Panc1 (cell line): Measurements from ENCODE around the gene UGT1A1. TPM values are rescaled to one million over a fixed set of nuclear protein-coding genes. Genes with fewer than 3 reads are reported as not detected.

Experiments used
- ATAC-seq: fragments of 200-7000 bp; cut with Tn5 transposase; 2 replicates; pipeline ENCODE4 v1.9.1; 2020; ENCODE audit warnings: mild to moderate bottlenecking, moderate library complexity
- BruUV-seq: library from RNA; stranded (reverse); fragments of 400-500 nt; replicated peaks from 2 replicates; lab custom pipeline; 2021; lab: Mats Ljungman, UMichigan
- CTCF ChIA-PET: fragments of 300-600 bp; sonication (Branson Sonifier 250); formaldehyde crosslinking; loops from one replicate; lab custom pipeline; 2022; ENCODE audit warnings: antibody characterized with exemption; lab: Charles Lee
- POLR2A ChIA-PET: fragments of 300-600 bp; sonication (Branson Sonifier 250); formaldehyde crosslinking; loops from one replicate; lab custom pipeline; 2022; ENCODE audit warnings: antibody characterized with exemption; lab: Charles Lee
- DNase-seq: peaks from one replicate; pipeline ENCODE4 v3.0.0-alpha.2; 2010; ENCODE audit warnings: low read depth, low spot score
- H3K27ac ChIP-seq: 2 replicates; pipeline ENCODE4 v1.5.1; 2011; ENCODE audit warnings: mild to moderate bottlenecking, low read length, inconsistent platforms
- H3K27me3 ChIP-seq: fragments of 200-500 bp; sonication (Bioruptor generic); 2 replicates; pipeline ENCODE4 v1.6.0; 2014; ENCODE audit warnings: low read length, inconsistent platforms; ENCODE audit not compliant: control insufficient read depth, insufficient read depth
- H3K36me3 ChIP-seq: fragments of 200-500 bp; sonication (Bioruptor generic); 2 replicates; pipeline ENCODE4 v1.5.1; 2014; ENCODE audit warnings: inconsistent platforms, mild to moderate bottlenecking, low read length, moderate library complexity; ENCODE audit not compliant: control insufficient read depth, insufficient read depth
- H3K4me1 ChIP-seq: 2 replicates; pipeline ENCODE4 v1.5.1; 2011; ENCODE audit warnings: inconsistent platforms, mild to moderate bottlenecking, low read length, moderate library complexity; ENCODE audit not compliant: control insufficient read depth, insufficient read depth
- H3K4me3 ChIP-seq, 2 experiments: 2 replicates each; pipeline ENCODE4 v1.5.1; 2011 to 2012; ENCODE audit warnings: low read depth in 2 of 2, low read length in 2 of 2, mild to moderate bottlenecking in 2 of 2, inconsistent platforms in 1 of 2, moderate library complexity in 1 of 2
- H3K9me3 ChIP-seq: fragments of 200-500 bp; sonication (Bioruptor generic); 2 replicates; pipeline ENCODE4 v1.5.1; 2014; ENCODE audit warnings: low read depth, mild to moderate bottlenecking, inconsistent platforms, low read length, moderate library complexity; ENCODE audit not compliant: control insufficient read depth, insufficient read depth
- CTCF ChIP-seq: fragments of 450-650 bp; IDR thresholded peaks from 2 replicates; pipeline ENCODE4 v1.5.1; 2017; ENCODE audit warnings: mild to moderate bottlenecking
- POLR2AphosphoS5 ChIP-seq: IDR thresholded peaks from 2 replicates; pipeline ENCODE4 v1.6.1; 2012; ENCODE audit warnings: mild to moderate bottlenecking, low read depth, low read length, moderate library complexity
- SIN3A ChIP-seq: IDR thresholded peaks from 2 replicates; pipeline ENCODE4 v1.6.1; 2012; ENCODE audit warnings: low read depth, mild to moderate bottlenecking, low read length, moderate library complexity, borderline replicate concordance; ENCODE audit not compliant: insufficient read depth
- TCF7L2 ChIP-seq: IDR thresholded peaks from 2 replicates; pipeline ENCODE4 v1.6.1; 2011; ENCODE audit warnings: mild to moderate bottlenecking, low read depth, low read length, inconsistent platforms
- in situ Hi-C: cut with HindIII; loops from 2 replicates; pipeline ENCODE4 v1.10.0; 2016; ENCODE audit warnings: low sequenced_read_pairs, low pct_unique_long_range_greater_than_20kb
- intact Hi-C: fragments of 100-400 bp; cut with micrococcal nuclease; formaldehyde crosslinking; loops from one replicate; pipeline ENCODE4 v1.10.0; 2022; ENCODE audit not compliant: unreplicated experiment
- total RNA-seq: library from RNA; stranded (reverse); gene quantifications from one replicate; pipeline ENCODE4 v1.2.1, GENCODE V29; 2021; ENCODE audit not compliant: unreplicated experiment
- TF ChIP-seq, protein P1 (sequence below), 2 experiments: IDR thresholded peaks; 2 replicates each; pipeline ENCODE4 v1.6.1; 2011 to 2012; ENCODE audit warnings: low read depth in 2 of 2, control low read depth in 1 of 2, low read length in 1 of 2, mild to moderate bottlenecking in 1 of 2, moderate library complexity in 1 of 2; ENCODE audit not compliant: insufficient read depth in 1 of 2

The UGT1A1 gene
- total RNA-seq, 1 experiment from 2014 or later, result not detected

DNA sequence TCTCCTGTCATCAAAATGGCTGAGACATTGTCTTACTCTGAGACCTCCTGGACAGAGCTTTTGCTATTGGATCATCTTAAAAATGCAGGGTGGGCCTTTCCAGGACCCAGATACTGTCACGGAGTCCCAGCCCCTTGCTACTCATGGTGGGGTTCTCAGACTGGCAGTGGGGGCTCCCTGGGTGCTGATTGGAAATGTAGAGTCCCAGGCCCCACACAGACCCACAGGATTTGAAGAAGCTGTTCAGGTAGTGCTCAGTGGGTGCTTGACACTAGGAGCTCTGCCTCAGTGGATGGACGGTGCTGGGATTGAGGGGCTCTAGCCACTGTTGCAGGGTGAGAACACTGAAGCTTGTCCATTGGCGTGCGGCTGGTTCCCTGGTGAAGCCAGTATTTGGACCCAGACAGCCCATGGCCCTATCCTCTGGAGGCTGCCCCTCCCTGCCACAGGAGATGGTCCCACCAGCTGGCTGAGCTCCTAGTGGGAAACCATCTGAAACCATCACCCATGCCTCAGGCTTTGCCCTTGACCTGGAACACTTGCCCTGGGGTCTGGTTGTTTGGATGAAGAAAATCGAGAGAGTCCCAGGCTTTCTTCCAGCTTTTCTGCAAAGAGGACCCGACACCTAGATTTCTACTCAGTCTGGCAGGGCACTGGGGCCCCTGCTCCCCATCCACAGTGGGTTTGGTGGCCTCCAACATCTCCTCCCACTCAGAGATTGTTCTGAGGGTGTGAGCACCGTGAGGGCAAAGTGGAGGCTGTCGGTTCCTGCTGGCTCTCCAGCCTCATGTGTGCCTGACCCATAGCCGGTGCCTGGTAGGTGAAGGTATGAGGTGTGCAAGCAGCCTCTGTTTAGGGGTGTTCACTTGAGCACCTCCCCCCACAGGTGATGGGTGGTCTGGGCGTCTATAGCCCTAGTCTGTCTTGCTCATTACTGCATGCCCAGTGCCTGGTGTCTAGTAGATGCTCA, 48.2 kb downstream of the UGT1A1 start:
- no TSS peak for BruUV-seq
- POLR2A ChIA-PET, result no interaction called here
- TF ChIP-seq TCF7L2 (no peak), CTCF (no peak), SIN3A (no peak)
- TF ChIP-seq, protein P1, sequence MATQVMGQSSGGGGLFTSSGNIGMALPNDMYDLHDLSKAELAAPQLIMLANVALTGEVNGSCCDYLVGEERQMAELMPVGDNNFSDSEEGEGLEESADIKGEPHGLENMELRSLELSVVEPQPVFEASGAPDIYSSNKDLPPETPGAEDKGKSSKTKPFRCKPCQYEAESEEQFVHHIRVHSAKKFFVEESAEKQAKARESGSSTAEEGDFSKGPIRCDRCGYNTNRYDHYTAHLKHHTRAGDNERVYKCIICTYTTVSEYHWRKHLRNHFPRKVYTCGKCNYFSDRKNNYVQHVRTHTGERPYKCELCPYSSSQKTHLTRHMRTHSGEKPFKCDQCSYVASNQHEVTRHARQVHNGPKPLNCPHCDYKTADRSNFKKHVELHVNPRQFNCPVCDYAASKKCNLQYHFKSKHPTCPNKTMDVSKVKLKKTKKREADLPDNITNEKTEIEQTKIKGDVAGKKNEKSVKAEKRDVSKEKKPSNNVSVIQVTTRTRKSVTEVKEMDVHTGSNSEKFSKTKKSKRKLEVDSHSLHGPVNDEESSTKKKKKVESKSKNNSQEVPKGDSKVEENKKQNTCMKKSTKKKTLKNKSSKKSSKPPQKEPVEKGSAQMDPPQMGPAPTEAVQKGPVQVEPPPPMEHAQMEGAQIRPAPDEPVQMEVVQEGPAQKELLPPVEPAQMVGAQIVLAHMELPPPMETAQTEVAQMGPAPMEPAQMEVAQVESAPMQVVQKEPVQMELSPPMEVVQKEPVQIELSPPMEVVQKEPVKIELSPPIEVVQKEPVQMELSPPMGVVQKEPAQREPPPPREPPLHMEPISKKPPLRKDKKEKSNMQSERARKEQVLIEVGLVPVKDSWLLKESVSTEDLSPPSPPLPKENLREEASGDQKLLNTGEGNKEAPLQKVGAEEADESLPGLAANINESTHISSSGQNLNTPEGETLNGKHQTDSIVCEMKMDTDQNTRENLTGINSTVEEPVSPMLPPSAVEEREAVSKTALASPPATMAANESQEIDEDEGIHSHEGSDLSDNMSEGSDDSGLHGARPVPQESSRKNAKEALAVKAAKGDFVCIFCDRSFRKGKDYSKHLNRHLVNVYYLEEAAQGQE (IDR thresholded peaks at IDR 0.05; ENCODE audit: insufficient read depth in 1 of 2, low read depth in 2 of 2, low read length in 1 of 2), result no peak
- ATAC-seq (peak; percentile 44; the same call in 1 of the 2 replicates), DNase-seq (no peak)
- no peaks in the 10 kb centered on the region for H3K4me1 ChIP-seq
- no peaks in the 10 kb centered on the region for H3K36me3 ChIP-seq
- H3K27ac ChIP-seq, result no peak overlapping the region
- in situ Hi-C loops, result no loop called here
- no peak overlapping the region for H3K4me3 ChIP-seq
- H3K27me3 ChIP-seq, result no peaks in the 10 kb centered on the region; the same call in 1 of the 2 replicates
- CTCF ChIA-PET, result no interaction called here
- no peaks in the 10 kb centered on the region for H3K9me3 ChIP-seq
- intact Hi-C loops, result no loop called here

DNA sequence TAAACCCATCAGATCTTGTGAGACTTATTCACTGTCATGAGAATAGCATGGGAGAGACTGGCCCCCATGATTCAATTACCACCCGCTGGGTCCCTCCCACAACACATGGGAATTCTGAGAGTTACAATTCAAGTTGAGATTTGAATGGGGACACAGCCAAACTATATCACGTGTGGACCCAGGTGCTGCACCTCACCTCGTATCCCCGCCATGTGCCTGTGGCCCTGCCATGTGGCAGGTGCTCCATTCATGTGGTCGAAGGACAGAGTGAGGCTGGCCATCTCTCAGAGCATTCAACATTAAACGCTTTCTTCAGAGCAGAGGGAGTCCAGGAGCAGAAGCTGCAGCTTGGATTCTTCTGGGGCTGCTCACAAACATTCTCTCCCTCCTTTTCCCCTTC, 50.3 kb downstream of the UGT1A1 start:
- in situ Hi-C loops, result no loop called here
- Histone ChIP-seq H3K27me3 (no peaks in the 10 kb centered on the region; the same call in 1 of the 2 replicates), H3K36me3 (no peaks in the 10 kb centered on the region), H3K27ac (no peak overlapping the region), H3K9me3 (no peaks in the 10 kb centered on the region), H3K4me3 (no peak overlapping the region), H3K4me1 (no peaks in the 10 kb centered on the region)
- BruUV-seq, result no TSS peak
- ChIA-PET CTCF (no interaction called here), POLR2A (no interaction called here)
- DNase-seq, result no peak
- intact Hi-C loops, result no loop called here
- TF ChIP-seq CTCF, result no peak
- TF ChIP-seq, protein P1 (IDR thresholded peaks at IDR 0.05; ENCODE audit: insufficient read depth in 1 of 2, low read depth in 2 of 2, low read length in 1 of 2), result no peak
- TF ChIP-seq POLR2AphosphoS5, result no peak
- TF ChIP-seq TCF7L2, result no peak
- TF ChIP-seq SIN3A, result no peak
- ATAC-seq, result no peak
